HCT116 (cell line): ENCODE results near the gene LGALS7.

Source experiments
- CEBPB ChIP-seq: IDR thresholded peaks from 2 replicates; pipeline ENCODE4 v1.6.1; 2012; ENCODE audit warnings: low read depth
- CTCF ChIP-seq, 3 experiments: fragments of 200-600 bp in 1 of 3; sonication (generic) in 1 of 3; IDR thresholded peaks in 2 of 3; conservative IDR thresholded peaks in 1 of 3; 2 replicates each; pipeline ENCODE4 v1.5.1; 2012 to 2017; ENCODE audit warnings: low read depth in 2 of 3, low read length in 2 of 3, antibody characterized with exemption in 1 of 3, borderline replicate concordance in 1 of 3, control low read depth in 1 of 3, mild to moderate bottlenecking in 1 of 3, mixed read lengths in 1 of 3, mixed run types in 1 of 3, moderate library complexity in 1 of 3; ENCODE audit not compliant: insufficient read depth in 1 of 3
- POLR2A ChIP-seq: IDR thresholded peaks from 2 replicates; pipeline ENCODE4 v1.7.0; 2011; ENCODE audit warnings: borderline replicate concordance; ENCODE audit not compliant: insufficient read depth, insufficient read length; ENCODE audit errors: extremely low read depth
- REST ChIP-seq: IDR thresholded peaks from 2 replicates; pipeline ENCODE4 v1.6.1; 2012; ENCODE audit warnings: low read depth
- SIN3A ChIP-seq: IDR thresholded peaks from 2 replicates; pipeline ENCODE4 v1.6.1; 2012; ENCODE audit warnings: low read depth
- ZBTB33 ChIP-seq: IDR thresholded peaks from 2 replicates; pipeline ENCODE4 v1.6.1; 2011; ENCODE audit warnings: mild to moderate bottlenecking, low read length, moderate library complexity; ENCODE audit not compliant: insufficient replicate concordance; ENCODE audit errors: extremely low read depth

- TF ChIP-seq CTCF (IDR thresholded peaks at IDR 0.05 in 2 of 3, conservative IDR thresholded peaks at IDR 0.05 in 1 of 3; ENCODE audit: borderline replicate concordance in 1 of 3, insufficient read depth in 1 of 3, low read depth in 2 of 3, low read length in 2 of 3): no peak
- TF ChIP-seq REST: no peak
- no peak for TF ChIP-seq CEBPB
- no peak for TF ChIP-seq ZBTB33
- no peak for TF ChIP-seq SIN3A
- no peak for TF ChIP-seq POLR2A
Observed at GRCh38 chr19:38740932-38741331, 32.4 kb downstream of the LGALS7 start.
